IMR-90 (cell line): ENCODE results near the gene APOL2.

Source experiments
- BHLHE40 ChIP-seq: fragments of 150-350 bp; IDR thresholded peaks from 2 replicates; pipeline ENCODE4 v1.6.1; 2016; ENCODE audit warnings: mild to moderate bottlenecking, low read depth, low read length
- CTCF ChIP-seq: conservative IDR thresholded peaks from 2 replicates; pipeline ENCODE4 v1.5.1; 2012; ENCODE audit warnings: mild to moderate bottlenecking, low read depth, low read length, improper control_type of control experiment
- POLR2A ChIP-seq: IDR thresholded peaks from 2 replicates; pipeline ENCODE4 v1.6.1; 2012; ENCODE audit warnings: mild to moderate bottlenecking, low read depth, low read length

- TF ChIP-seq CTCF (no peak), POLR2A (no peak), BHLHE40 (no peak)
Observed at GRCh38 chr22:36285017-36285416, 45.7 kb upstream of the APOL2 start.
